ENCODE data around the gene OSBPL3.

The OSBPL3 gene

GRCh38 chr7:24848878-24849277 is 131.1 kb downstream of the OSBPL3 start:
- no peak overlapping the region for H3K9ac ChIP-seq (ENCODE audit: low read length)
- no peaks in the 10 kb centered on the region for H3K36me3 ChIP-seq (ENCODE audit: control insufficient read depth, low read depth, low read length)
- H3K4me3 ChIP-seq (ENCODE audit: low read length) = no peak overlapping the region
- peaks cover 2% of the 10 kb centered on the region for H3K4me1 ChIP-seq (ENCODE audit: control insufficient read depth, low read depth, low read length)
- no peaks in the 10 kb centered on the region for H3K27me3 ChIP-seq (ENCODE audit: control insufficient read depth, insufficient read depth, low read length)
- H3K27ac ChIP-seq (ENCODE audit: low read length) = no peak overlapping the region
- no peaks in the 10 kb centered on the region for H3K9me3 ChIP-seq (ENCODE audit: control insufficient read depth, low read depth, low read length)

GRCh38 chr7:24847754-24848153 is 132.2 kb downstream of the OSBPL3 start:
- H3K36me3 ChIP-seq (ENCODE audit: control insufficient read depth, low read depth, low read length) = no peaks in the 10 kb centered on the region
- H3K9ac ChIP-seq (ENCODE audit: low read length) = no peak overlapping the region
- peaks cover 2% of the 10 kb centered on the region for H3K4me1 ChIP-seq (ENCODE audit: control insufficient read depth, low read depth, low read length)
- no peaks in the 10 kb centered on the region for H3K27me3 ChIP-seq (ENCODE audit: control insufficient read depth, insufficient read depth, low read length)
- no peaks in the 10 kb centered on the region for H3K9me3 ChIP-seq (ENCODE audit: control insufficient read depth, low read depth, low read length)
- no peak overlapping the region for H3K27ac ChIP-seq (ENCODE audit: low read length)
- no peak overlapping the region for H3K4me3 ChIP-seq (ENCODE audit: low read length)

GRCh38 chr7:24843821-24844434 is 136.1 kb downstream of the OSBPL3 start:
- no peaks in the 10 kb centered on the region for H3K27me3 ChIP-seq (ENCODE audit: control insufficient read depth, insufficient read depth, low read length)
- H3K36me3 ChIP-seq (ENCODE audit: control insufficient read depth, low read depth, low read length) = no peaks in the 10 kb centered on the region
- peaks cover 6% of the 10 kb centered on the region for H3K4me1 ChIP-seq (ENCODE audit: control insufficient read depth, low read depth, low read length)
- H3K4me3 ChIP-seq (ENCODE audit: low read length) = no peak overlapping the region
- no peak overlapping the region for H3K27ac ChIP-seq (ENCODE audit: low read length)
- H3K9me3 ChIP-seq (ENCODE audit: control insufficient read depth, low read depth, low read length) = no peaks in the 10 kb centered on the region
- H3K9ac ChIP-seq (ENCODE audit: low read length) = no peak overlapping the region

- Histone ChIP-seq H3K4me1 (ENCODE audit: control insufficient read depth, low read depth, low read length) (peaks cover 6% of the 10 kb centered on the region), H3K27me3 (ENCODE audit: control insufficient read depth, insufficient read depth, low read length) (no peaks in the 10 kb centered on the region), H3K36me3 (ENCODE audit: control insufficient read depth, low read depth, low read length) (no peaks in the 10 kb centered on the region), H3K9me3 (ENCODE audit: control insufficient read depth, low read depth, low read length) (no peaks in the 10 kb centered on the region), H3K27ac (ENCODE audit: low read length) (no peak overlapping the region), H3K4me3 (ENCODE audit: low read length) (no peak overlapping the region), H3K9ac (ENCODE audit: low read length) (no peak overlapping the region)
Observed at GRCh38 chr7:24842449-24843241, 137.3 kb downstream of the OSBPL3 start.

GRCh38 chr7:24842029-24842428 is 137.9 kb downstream of the OSBPL3 start:
- peaks cover 6% of the 10 kb centered on the region for H3K4me1 ChIP-seq (ENCODE audit: control insufficient read depth, low read depth, low read length)
- H3K9me3 ChIP-seq (ENCODE audit: control insufficient read depth, low read depth, low read length) = no peaks in the 10 kb centered on the region
- H3K9ac ChIP-seq (ENCODE audit: low read length) = no peak overlapping the region
- no peak overlapping the region for H3K27ac ChIP-seq (ENCODE audit: low read length)
- H3K27me3 ChIP-seq (ENCODE audit: control insufficient read depth, insufficient read depth, low read length) = no peaks in the 10 kb centered on the region
- H3K36me3 ChIP-seq (ENCODE audit: control insufficient read depth, low read depth, low read length) = no peaks in the 10 kb centered on the region
- no peak overlapping the region for H3K4me3 ChIP-seq (ENCODE audit: low read length)

- Histone ChIP-seq H3K4me3 (ENCODE audit: low read length) (no peak overlapping the region), H3K9me3 (ENCODE audit: control insufficient read depth, low read depth, low read length) (no peaks in the 10 kb centered on the region), H3K27ac (ENCODE audit: low read length) (no peak overlapping the region), H3K27me3 (ENCODE audit: control insufficient read depth, insufficient read depth, low read length) (no peaks in the 10 kb centered on the region), H3K36me3 (ENCODE audit: control insufficient read depth, low read depth, low read length) (no peaks in the 10 kb centered on the region), H3K9ac (ENCODE audit: low read length) (no peak overlapping the region), H3K4me1 (ENCODE audit: control insufficient read depth, low read depth, low read length) (peaks cover 6% of the 10 kb centered on the region)
Observed at GRCh38 chr7:24840563-24840962, 139.4 kb downstream of the OSBPL3 start.

- H3K4me3 ChIP-seq (ENCODE audit: low read length) = no peak overlapping the region
- H3K9me3 ChIP-seq (ENCODE audit: control insufficient read depth, low read depth, low read length) = no peaks in the 10 kb centered on the region
- H3K27ac ChIP-seq (ENCODE audit: low read length) = no peak overlapping the region
- H3K9ac ChIP-seq (ENCODE audit: low read length) = no peak overlapping the region
- no peaks in the 10 kb centered on the region for H3K27me3 ChIP-seq (ENCODE audit: control insufficient read depth, insufficient read depth, low read length)
- no peaks in the 10 kb centered on the region for H3K4me1 ChIP-seq (ENCODE audit: control insufficient read depth, low read depth, low read length)
- no peaks in the 10 kb centered on the region for H3K36me3 ChIP-seq (ENCODE audit: control insufficient read depth, low read depth, low read length)
Observed at GRCh38 chr7:24836084-24836483, 143.9 kb downstream of the OSBPL3 start.

GRCh38 chr7:24835643-24836042 is 144.3 kb downstream of the OSBPL3 start:
- Histone ChIP-seq H3K27me3 (ENCODE audit: control insufficient read depth, insufficient read depth, low read length) (no peaks in the 10 kb centered on the region), H3K4me3 (ENCODE audit: low read length) (no peak overlapping the region), H3K9me3 (ENCODE audit: control insufficient read depth, low read depth, low read length) (no peaks in the 10 kb centered on the region), H3K36me3 (ENCODE audit: control insufficient read depth, low read depth, low read length) (no peaks in the 10 kb centered on the region), H3K4me1 (ENCODE audit: control insufficient read depth, low read depth, low read length) (no peaks in the 10 kb centered on the region), H3K27ac (ENCODE audit: low read length) (no peak overlapping the region), H3K9ac (ENCODE audit: low read length) (no peak overlapping the region)

GRCh38 chr7:24834128-24834798 is 145.7 kb downstream of the OSBPL3 start:
- H3K27ac ChIP-seq (ENCODE audit: low read length) = no peak overlapping the region

GRCh38 chr7:24833549-24833948 is 146.4 kb downstream of the OSBPL3 start:
- no peak overlapping the region for H3K27ac ChIP-seq (ENCODE audit: low read length)
- H3K9me3 ChIP-seq (ENCODE audit: control insufficient read depth, low read depth, low read length) = no peaks in the 10 kb centered on the region
- no peaks in the 10 kb centered on the region for H3K4me1 ChIP-seq (ENCODE audit: control insufficient read depth, low read depth, low read length)
- no peaks in the 10 kb centered on the region for H3K36me3 ChIP-seq (ENCODE audit: control insufficient read depth, low read depth, low read length)
- no peak overlapping the region for H3K9ac ChIP-seq (ENCODE audit: low read length)
- H3K4me3 ChIP-seq (ENCODE audit: low read length) = no peak overlapping the region
- H3K27me3 ChIP-seq (ENCODE audit: control insufficient read depth, insufficient read depth, low read length) = no peaks in the 10 kb centered on the region

More at GRCh38 chr7:24834128-24834798, 145.7 kb downstream of the OSBPL3 start:
- Histone ChIP-seq H3K27me3 (ENCODE audit: control insufficient read depth, insufficient read depth, low read length) (no peaks in the 10 kb centered on the region), H3K36me3 (ENCODE audit: control insufficient read depth, low read depth, low read length) (no peaks in the 10 kb centered on the region), H3K4me1 (ENCODE audit: control insufficient read depth, low read depth, low read length) (no peaks in the 10 kb centered on the region), H3K9me3 (ENCODE audit: control insufficient read depth, low read depth, low read length) (no peaks in the 10 kb centered on the region), H3K9ac (ENCODE audit: low read length) (no peak overlapping the region), H3K4me3 (ENCODE audit: low read length) (no peak overlapping the region)

- H3K27me3 ChIP-seq (ENCODE audit: control insufficient read depth, insufficient read depth, low read length) = no peaks in the 10 kb centered on the region
- H3K27ac ChIP-seq (ENCODE audit: low read length) = no peak overlapping the region
- H3K4me3 ChIP-seq (ENCODE audit: low read length) = no peak overlapping the region
- no peak overlapping the region for H3K9ac ChIP-seq (ENCODE audit: low read length)
- no peaks in the 10 kb centered on the region for H3K4me1 ChIP-seq (ENCODE audit: control insufficient read depth, low read depth, low read length)
- no peaks in the 10 kb centered on the region for H3K36me3 ChIP-seq (ENCODE audit: control insufficient read depth, low read depth, low read length)
- no peaks in the 10 kb centered on the region for H3K9me3 ChIP-seq (ENCODE audit: control insufficient read depth, low read depth, low read length)
Observed at GRCh38 chr7:24831240-24831639, 148.7 kb downstream of the OSBPL3 start.

Measured in iPS-18a (cell line).